GM19238 (cell line): ENCODE measurements around the gene GAPVD1.
"Not testable (repeated sequence)": the region's sequence is repeated elsewhere in the genome, so short reads cannot be mapped to it uniquely, and the experiment has no call there.

Source experiments
- DNase-seq: peaks from one replicate; pipeline ENCODE4 v3.0.0; 2011; ENCODE audit warnings: low spot score; ENCODE audit not compliant: insufficient read length

The GAPVD1 gene

DNA sequence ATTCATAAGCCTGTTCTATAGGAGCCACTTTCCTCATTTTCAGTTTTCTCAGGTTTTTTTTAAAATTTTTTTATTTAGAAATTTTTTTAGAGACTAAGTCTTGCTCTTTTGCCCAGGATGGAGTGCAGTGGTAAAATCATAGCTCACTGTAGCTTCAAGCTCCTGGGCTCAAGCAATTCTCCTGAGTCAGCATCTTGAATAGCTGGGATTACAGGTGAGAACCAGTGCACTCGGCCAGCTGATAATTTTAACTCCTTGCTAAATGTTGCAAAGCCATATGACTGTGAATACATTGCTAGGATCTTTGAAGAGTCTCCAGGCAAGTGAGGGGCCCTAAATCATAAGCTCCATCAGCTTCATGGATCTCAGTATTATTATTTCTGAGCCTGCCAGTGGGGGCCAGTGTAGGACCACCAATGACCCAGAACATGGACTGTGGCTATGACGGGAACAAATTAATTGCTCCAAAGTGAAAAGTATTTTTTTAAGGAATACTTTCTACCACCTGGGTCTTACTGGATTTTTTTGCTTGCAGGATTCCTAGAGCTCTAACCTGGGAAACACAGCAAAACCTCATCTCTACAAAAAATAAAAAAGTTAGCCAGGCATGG, 5.7 kb upstream of the GAPVD1 start:
- no peak for DNase-seq

GRCh38 chr9:125258160-125258785, 3.4 kb upstream of the GAPVD1 start:
- no peak for DNase-seq

DNA sequence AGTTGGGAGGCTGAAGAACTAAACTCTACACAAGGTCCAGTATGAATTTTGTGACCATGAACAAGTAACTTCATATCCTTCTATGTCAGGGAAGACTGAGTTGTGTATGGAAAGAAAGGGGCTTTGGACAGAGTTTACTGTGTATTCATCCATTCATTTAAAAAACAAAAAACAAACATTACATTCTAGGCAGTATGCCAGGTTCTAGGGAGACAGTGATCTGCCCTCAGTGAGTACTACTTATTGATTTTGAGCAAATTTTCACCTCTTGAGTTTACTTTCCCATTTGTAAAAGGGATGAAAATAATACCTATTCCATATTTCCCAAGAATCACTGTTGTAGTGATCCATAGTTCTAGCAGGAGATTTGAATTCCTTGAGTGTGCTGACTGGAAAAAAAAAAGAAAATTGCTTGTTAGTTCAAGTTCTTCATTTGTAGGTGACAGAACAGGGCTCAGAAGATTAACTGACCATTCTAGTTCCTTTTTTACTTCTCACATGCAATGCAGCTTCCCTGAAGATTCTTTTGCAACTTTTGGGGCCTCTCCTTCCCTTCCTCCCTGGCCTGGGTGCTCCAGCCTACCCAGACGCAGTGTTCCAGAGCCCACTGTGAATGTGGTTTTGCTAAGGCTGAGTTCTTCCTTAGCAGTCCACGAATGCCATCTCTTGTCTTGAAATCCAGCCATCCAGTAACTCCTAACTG, 2.6 kb upstream of the GAPVD1 start:
- DNase-seq = no peak

- no peak for DNase-seq
These were observed 1.1 kb upstream of the GAPVD1 start for GRCh38 chr9:125260561-125260960.

DNA sequence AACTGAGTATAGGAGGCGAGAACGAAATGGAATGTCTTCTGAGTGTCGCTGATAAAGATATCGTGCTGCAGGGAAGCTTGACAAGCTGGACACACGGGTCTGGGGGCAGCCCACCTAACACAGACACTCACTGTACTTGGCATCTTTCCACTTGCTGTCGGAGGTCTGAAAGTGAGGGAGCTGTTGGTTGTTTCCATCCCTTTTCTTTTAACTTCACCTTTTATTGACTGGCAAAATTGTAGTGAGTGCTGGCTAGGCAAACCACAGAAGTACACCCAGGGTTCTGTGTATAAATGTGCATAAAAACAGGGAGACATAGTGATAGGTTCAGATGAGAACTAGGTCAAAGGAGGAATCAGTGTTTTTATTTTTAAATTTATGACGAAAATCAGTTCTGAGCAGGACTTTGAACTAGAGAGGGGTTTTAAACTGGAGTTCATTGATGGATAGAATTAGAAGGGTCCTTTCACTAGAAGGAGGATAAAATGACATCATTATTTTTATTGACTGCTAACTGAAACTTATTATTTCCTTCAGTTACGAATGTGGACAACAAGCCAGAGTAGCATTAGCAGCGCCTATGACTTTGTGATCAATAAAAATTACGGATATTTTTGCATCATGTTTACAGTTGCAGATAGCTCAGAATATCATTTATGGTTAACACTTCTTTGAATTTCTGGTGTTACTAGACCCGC, 817 bp downstream of the GAPVD1 start:
- no peak for DNase-seq

GRCh38 chr9:125264068-125264467, 2.4 kb downstream of the GAPVD1 start:
- DNase-seq = not testable (repeated sequence)

DNA sequence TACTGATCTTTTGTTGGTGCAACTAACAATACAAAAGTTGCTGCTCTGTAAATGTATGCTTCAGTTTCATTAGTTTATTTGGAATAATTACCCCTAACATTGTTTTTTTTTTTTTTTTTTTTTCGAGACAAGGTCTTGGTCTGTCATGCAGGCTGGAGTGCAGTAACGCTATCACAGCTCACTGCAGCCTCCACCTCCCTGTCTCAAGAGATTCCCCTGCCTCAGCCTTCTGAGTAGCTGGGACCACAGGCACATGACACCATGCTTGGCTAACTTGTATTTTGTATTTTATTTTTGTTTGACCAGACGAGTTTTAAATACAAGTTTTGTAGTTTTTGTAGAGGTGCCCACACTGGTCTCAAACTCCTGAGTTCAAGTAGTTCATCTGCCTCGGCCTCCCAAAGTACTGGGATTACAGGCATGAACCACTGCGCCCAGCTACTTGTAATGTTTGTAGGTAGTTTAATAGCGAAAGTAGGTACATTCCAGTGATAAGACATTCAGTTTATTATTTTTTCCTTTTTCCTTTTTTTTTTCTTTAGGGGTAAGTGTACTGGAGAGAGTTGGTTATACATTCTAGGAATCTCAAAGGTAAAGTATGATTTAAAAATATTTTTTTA, 6.9 kb downstream of the GAPVD1 start:
- no peak for DNase-seq

GRCh38 chr9:125269014-125269397, 7.4 kb downstream of the GAPVD1 start:
- DNase-seq = no peak

DNA sequence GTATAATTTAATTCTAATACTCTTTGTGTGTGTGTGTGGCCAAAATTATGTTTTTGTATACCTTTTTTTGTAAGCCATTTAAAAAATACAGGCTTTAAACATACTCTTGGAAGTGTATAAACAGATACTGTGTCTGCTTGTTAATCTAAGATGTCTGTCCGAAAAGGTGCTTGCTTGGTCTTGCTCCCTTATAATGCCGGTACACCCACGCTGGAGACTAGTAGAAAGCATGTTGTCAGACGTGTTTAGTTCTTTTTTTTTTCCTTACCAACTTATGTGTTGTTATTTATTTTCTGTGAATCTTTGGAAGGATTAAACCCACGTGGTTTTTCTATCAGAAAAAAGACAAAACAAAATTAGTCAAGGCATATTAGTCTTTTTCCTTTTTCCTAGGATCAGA, 9.5 kb downstream of the GAPVD1 start:
- DNase-seq = no peak

GRCh38 chr9:125272697-125273096, 11.1 kb downstream of the GAPVD1 start:
- DNase-seq = no peak

DNA sequence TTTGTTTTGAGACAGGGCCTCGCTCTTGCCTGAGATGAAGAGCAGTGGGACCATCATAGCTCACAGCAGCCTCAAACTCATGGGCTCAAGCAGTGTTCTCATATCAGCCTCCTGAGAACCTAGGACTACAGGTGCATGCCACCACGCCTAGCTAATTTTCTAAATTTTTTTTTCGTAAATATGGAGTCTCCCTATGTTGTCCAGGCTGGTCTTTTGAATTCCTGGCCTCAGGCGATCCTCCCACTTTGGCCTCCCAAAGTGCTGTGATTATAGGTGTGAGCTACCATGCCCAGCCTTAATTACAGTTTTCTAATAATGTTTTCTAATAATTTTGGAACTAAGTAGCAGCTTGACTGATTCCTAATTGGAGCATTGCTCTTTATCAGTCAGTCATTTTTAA, 15.1 kb downstream of the GAPVD1 start:
- no peak for DNase-seq

- no peak for DNase-seq
These were observed 15.8 kb downstream of the GAPVD1 start for GRCh38 chr9:125277411-125277810.

DNA sequence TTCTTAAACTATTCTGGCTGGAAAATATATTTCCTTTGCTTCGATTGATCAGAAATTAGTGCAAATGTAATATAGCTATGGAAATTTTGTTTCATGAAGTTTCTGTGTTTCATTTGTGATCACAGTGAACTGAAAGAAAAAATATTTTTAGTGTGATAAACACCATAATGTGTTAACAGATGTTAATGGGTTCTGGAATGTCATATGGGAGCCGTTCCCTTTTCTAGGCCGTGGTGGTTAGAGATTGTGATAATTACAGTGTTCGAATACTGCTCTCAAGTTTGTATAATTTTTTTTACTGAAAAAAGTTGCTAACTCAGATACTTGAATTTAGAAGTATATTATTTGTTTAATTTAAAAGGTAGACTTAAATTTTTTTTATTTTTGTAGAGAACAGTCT, 19.3 kb downstream of the GAPVD1 start:
- no peak for DNase-seq

DNA sequence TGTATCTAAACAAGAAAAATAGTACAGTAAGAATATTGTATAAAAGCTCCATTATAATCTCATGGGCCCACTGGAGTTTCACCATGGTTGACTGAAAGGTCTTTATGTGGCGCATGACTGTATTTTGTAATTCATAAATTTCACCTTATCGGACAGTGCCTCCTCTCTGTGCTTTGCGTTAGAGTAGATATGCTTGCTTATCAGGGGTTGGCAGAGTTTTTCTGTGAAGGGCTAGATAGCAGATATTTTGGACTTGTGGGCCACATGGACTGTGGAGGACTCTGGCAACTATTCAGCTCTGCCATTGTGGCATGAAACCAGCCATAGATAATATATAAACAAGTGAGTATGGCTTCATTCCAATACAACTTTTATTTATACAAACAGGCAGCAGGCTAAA, 23.2 kb downstream of the GAPVD1 start:
- no peak for DNase-seq

DNA sequence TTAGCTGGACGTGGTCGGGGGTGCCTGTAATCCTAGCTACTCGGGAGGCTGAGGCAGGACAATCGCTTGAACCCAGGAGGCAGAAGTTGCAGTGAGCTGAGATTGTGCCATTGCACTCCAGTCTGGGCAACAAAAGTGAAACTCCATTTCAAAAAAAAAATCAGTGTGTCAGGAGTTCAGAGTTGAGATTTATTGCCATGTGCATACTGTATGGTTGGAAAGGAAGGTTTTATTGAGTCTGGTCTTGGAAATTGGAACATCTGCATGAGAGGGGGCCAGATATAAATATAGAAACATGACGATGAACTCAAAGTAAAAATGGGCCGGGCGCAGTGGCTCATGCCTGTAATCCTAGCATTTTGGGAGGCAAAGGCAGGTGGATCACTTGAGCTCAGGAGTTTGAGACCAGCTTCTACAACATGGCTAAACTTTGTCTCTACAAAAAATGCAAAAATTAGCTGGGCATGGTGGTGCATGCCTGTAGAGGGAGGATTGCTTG, 25.4 kb downstream of the GAPVD1 start:
- not testable (repeated sequence) for DNase-seq

DNA sequence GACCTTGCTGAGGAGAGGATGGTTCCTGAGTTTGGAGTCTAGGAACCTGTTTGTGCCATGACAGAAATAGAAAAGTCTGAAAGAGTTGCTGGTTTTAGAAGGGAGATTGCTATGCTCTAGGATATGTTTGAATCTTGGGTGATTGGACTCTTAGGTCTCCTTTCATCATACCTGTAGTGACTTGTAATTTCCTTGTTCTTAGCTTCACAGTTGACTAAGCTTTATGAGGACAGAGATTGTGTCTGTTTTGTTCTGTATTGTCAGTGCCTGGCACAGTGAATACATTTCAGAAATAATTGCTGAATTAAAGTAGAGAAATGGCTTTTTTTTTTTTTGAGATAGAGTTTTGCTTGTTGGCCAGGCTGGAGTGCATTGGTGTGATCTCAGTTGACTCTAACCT, 31.5 kb downstream of the GAPVD1 start:
- DNase-seq = no peak

- no peak for DNase-seq
These were observed 34.0 kb downstream of the GAPVD1 start for GRCh38 chr9:125295657-125296056.

- DNase-seq = no peak
These were observed 35.3 kb downstream of the GAPVD1 start for GRCh38 chr9:125296843-125297372.

DNA sequence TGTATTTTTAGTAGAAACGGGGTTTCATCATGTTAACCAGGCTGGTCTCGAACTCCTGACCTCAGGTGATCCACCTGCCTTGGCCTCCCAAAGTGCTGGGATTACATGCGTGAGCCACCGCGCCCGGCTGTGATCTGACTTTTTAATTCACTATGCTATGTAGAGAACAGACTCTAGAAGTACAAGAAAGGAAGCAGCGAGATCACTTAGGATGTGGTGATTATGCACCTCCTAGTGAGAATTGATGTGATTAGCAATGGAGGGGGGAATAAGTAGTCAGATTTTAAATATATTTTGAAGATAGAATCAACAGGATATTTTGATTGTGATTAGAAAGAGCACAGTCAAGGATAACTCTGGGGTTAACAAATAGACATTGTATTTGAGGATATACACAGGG, 36.3 kb downstream of the GAPVD1 start:
- DNase-seq = no peak

GRCh38 chr9:125302241-125302640, 40.6 kb downstream of the GAPVD1 start:
- DNase-seq = no peak

DNA sequence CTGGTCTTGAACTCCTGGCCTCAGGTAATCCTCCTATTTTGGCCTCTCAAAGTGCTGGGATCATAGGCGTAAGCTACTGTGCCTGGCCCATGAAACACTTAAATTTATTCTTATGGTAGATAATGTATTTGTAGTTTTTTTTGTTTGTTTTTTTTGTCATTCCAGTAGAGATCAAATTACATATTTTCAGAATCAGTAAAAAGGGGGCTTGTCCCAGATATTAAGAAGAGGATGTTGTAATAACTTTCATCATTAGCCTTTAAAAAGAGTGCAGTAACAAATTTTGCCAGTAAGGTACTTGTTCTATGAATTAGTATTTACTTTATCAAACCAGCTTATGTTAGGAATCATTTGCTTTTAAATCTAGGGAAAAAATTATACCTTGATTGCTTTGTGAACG, 42.6 kb downstream of the GAPVD1 start:
- no peak for DNase-seq
